MCF 10A (cell line): ENCODE results near the gene SLC8A2. TPM values are rescaled to one million over a fixed set of nuclear protein-coding genes. Genes with fewer than 3 reads are reported as not detected.

Experiments used
- BruUV-seq: library from RNA; stranded (reverse); fragments of 400-500 nt; replicated peaks from 2 replicates; lab custom pipeline; 2021; lab: Mats Ljungman, UMichigan
- CTCF ChIA-PET: fragments of 300-600 bp; sonication (Branson Sonifier 250); formaldehyde crosslinking; extraction: SDS; loops from one replicate; lab custom pipeline; 2021; ENCODE audit warnings: antibody characterized with exemption, inconsistent platforms; lab: Yijun Ruan, JAX
- POLR2A ChIA-PET: fragments of 300-600, 350-650 bp; sonication (Branson Sonifier 250); formaldehyde crosslinking; extraction: SDS; loops from one replicate; lab custom pipeline; 2020; ENCODE audit warnings: antibody characterized with exemption, inconsistent platforms; lab: Yijun Ruan, JAX
- DNase-seq: peaks from one replicate; pipeline ENCODE4 v3.0.0-alpha.2; 2018; ENCODE audit not compliant: unreplicated experiment
- H3K27ac Mint-ChIP-seq: one replicate; pipeline ENCODE4 v1.8.0; 2022; ENCODE audit warnings: mild to moderate bottlenecking, low read depth, mixed read lengths; ENCODE audit not compliant: unreplicated experiment
- H3K27me3 Mint-ChIP-seq: one replicate; pipeline ENCODE4 v1.8.0; 2022; ENCODE audit warnings: mixed read lengths; ENCODE audit not compliant: insufficient read depth, unreplicated experiment
- H3K36me3 Mint-ChIP-seq: one replicate; pipeline ENCODE4 v1.8.0; 2022; ENCODE audit warnings: mild to moderate bottlenecking, moderate library complexity, mixed read lengths; ENCODE audit not compliant: insufficient read depth, unreplicated experiment
- H3K4me1 Mint-ChIP-seq: one replicate; pipeline ENCODE4 v1.8.0; 2022; ENCODE audit warnings: mixed read lengths; ENCODE audit not compliant: insufficient read depth, unreplicated experiment
- H3K4me3 Mint-ChIP-seq: one replicate; pipeline ENCODE4 v1.8.0; 2022; ENCODE audit warnings: mild to moderate bottlenecking, moderate library complexity, mixed read lengths; ENCODE audit not compliant: unreplicated experiment
- H3K9me3 Mint-ChIP-seq: one replicate; pipeline ENCODE4 v1.8.0; 2022; ENCODE audit warnings: mixed read lengths; ENCODE audit not compliant: unreplicated experiment
- intact Hi-C: fragments of 100-400 bp; cut with micrococcal nuclease; formaldehyde crosslinking; loops from 2 replicates; pipeline ENCODE4 v1.14.1; 2022
- total RNA-seq: library from RNA; stranded (reverse); gene quantifications from 2 replicates; pipeline ENCODE4 v1.2.3, GENCODE V29; 2022
- TF ChIP-seq, protein P1 (sequence below): fragments of 200-600 bp; IDR thresholded peaks from one replicate; pipeline ENCODE4 v1.8.0; 2022; ENCODE audit warnings: antibody characterized with exemption, mild to moderate bottlenecking; ENCODE audit not compliant: unreplicated experiment

Gene SLC8A2
- total RNA-seq, 1 experiment from 2014 or later, result not detected

DNA sequence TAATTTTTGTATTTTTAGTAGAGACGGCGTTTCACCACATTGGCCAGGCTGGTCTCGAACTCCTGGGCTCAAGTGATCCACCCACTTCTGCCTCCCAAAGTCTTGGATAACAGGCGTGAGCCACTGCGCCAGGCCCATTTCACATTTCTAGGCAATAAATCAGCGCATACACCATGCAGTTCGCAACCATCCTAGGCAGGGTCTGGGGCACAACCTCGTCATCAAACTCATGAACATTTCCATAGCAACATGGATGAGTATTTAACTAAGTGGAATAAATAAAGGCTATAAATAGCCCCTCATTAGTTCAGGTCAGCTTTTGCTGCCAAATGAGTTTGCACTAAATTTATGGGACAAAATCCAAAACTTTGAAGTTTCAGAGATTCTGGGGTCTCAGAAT, 60.6 kb downstream of the SLC8A2 start:
- Mint-ChIP-seq H3K9me3 (no peaks in the 10 kb centered on the region), H3K4me3 (no peak overlapping the region), H3K27me3 (peaks cover 28% of the 10 kb centered on the region), H3K36me3 (no peaks in the 10 kb centered on the region), H3K27ac (no peak overlapping the region), H3K4me1 (peaks cover 5% of the 10 kb centered on the region)
- TF ChIP-seq, protein P1, sequence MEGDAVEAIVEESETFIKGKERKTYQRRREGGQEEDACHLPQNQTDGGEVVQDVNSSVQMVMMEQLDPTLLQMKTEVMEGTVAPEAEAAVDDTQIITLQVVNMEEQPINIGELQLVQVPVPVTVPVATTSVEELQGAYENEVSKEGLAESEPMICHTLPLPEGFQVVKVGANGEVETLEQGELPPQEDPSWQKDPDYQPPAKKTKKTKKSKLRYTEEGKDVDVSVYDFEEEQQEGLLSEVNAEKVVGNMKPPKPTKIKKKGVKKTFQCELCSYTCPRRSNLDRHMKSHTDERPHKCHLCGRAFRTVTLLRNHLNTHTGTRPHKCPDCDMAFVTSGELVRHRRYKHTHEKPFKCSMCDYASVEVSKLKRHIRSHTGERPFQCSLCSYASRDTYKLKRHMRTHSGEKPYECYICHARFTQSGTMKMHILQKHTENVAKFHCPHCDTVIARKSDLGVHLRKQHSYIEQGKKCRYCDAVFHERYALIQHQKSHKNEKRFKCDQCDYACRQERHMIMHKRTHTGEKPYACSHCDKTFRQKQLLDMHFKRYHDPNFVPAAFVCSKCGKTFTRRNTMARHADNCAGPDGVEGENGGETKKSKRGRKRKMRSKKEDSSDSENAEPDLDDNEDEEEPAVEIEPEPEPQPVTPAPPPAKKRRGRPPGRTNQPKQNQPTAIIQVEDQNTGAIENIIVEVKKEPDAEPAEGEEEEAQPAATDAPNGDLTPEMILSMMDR, result no peak
- ChIA-PET POLR2A (no interaction called here), CTCF (interaction anchor here (0.6 to 1.1 kb wide), 2 partner anchors 18 to 20 kb away, joined by 3 to 4 read pairs; no protein-coding TSS in a partner anchor)
- intact Hi-C loops, result no loop called here
- no TSS peak for BruUV-seq
- no peak for DNase-seq

DNA sequence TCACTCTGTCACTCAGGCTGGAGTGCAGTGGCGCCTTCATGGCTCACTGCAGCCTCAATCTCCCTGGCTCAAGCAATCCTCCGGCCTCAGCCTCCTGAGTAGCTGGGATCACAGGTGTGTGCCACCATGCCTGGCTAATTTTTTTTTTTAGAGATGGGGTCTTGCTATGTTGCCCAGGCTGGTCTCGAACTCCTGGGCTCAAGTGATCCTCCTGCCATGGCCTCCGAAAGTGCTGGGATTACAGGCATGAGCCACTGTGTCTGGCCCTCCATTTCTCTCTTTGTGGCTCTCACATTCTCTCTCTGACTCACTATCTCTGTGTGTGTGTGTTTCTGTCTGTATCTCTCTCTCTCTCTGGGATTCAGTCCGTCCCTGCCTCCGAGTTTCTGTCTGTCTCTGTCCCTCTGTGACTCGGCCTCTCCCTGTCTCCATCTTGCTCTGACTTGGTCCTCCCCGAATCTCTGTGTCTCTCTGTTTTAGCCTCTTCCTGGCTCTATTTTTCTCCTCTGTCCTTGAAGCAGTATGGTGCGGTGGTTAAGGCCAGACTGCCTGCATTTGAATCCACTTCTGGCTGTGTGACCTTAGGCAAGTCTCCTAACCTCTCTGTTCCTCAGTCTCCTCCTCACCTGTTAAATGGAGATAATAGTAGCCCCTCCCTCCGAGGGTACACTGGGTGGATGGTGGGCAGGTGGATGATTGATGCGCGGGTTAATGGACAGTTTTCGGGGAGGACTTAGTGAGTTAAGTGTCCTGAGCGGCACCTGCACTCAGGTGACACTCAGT, 63.3 kb downstream of the SLC8A2 start:
- H3K4me3 Mint-ChIP-seq, result no peak overlapping the region
- POLR2A ChIA-PET, result no interaction called here
- H3K9me3 Mint-ChIP-seq, result no peaks in the 10 kb centered on the region
- intact Hi-C loops, result no loop called here
- TF ChIP-seq, protein P1, result no peak
- no peaks in the 10 kb centered on the region for H3K36me3 Mint-ChIP-seq
- H3K27ac Mint-ChIP-seq, result no peak overlapping the region
- DNase-seq, result no peak
- no peaks in the 10 kb centered on the region for H3K4me1 Mint-ChIP-seq
- BruUV-seq, result no TSS peak
- CTCF ChIA-PET, result no interaction called here
- peaks cover 43% of the 10 kb centered on the region for H3K27me3 Mint-ChIP-seq

DNA sequence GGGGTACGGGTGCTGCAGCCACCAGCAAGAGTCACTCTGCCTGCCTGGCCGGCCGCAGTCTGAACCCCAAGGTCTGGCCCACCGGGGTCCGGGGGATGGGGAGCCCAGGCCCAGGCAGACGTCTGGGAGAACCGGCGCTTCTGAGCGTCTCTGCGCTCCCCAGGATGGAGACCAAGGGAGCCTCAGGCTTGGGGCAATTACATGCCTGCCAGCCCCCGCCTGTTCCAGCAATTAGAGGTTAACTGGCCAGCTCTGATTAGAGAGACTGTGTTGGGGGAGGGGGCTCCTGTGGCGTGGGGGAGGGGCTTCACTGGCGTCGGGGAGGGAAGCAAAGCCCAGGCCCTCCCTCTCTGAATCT, 64.3 kb downstream of the SLC8A2 start:
- Mint-ChIP-seq H3K9me3 (no peaks in the 10 kb centered on the region), H3K4me1 (no peaks in the 10 kb centered on the region), H3K36me3 (no peaks in the 10 kb centered on the region), H3K4me3 (no peak overlapping the region), H3K27me3 (peaks cover 47% of the 10 kb centered on the region), H3K27ac (no peak overlapping the region)
- CTCF ChIA-PET, result interaction anchor here (0.6 kb wide), 1 partner anchor 878 kb away, joined by 3 read pairs; no protein-coding TSS in a partner anchor
- intact Hi-C loops, result no loop called here
- POLR2A ChIA-PET, result no interaction called here
- TF ChIP-seq, protein P1, result no peak
- no peak for DNase-seq
- no TSS peak for BruUV-seq

DNA sequence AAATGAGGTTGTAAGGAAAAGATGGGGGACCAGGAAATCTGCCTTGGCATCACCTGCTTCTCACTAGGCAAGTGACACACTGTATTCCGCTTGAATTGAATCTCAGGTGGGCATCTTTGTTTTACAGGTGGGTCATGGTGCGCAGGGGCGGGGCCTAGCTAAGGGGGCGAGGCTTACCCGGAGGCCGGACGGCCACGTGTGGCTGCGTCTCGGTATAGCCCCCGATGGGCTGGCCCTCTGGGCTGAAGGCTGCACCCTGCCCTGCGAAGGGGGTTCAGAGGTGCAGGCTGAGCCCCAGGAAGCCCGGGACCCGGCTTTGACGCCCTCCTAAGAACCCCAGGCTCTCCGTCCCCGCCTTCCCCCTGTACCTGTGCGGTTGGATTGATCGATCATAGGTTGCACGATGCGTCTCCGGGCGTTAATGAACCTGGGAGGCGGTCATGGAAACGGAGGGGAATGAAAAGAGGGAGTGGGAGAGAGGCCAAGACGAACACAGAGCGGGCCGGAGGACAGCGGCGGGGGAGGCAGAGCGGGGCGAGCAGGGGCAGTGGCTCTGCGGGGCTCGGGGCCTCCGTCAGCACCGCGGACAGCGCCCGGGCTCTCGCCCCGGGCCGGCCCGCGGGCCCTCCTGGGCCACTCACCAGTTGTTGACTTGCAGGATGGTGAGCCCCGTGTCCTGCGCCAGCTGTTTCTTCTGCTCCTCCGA, 64.8 kb downstream of the SLC8A2 start:
- CTCF ChIA-PET, result interaction anchor here (0.6 kb wide), 1 partner anchor 878 kb away, joined by 3 read pairs; no protein-coding TSS in a partner anchor
- peaks cover 47% of the 10 kb centered on the region for H3K27me3 Mint-ChIP-seq

More for the DNA sequence above, 64.8 kb downstream of the SLC8A2 start:
- no peak overlapping the region for H3K27ac Mint-ChIP-seq
- no peak overlapping the region for H3K4me3 Mint-ChIP-seq
- BruUV-seq, result no TSS peak
- no peaks in the 10 kb centered on the region for H3K36me3 Mint-ChIP-seq
- POLR2A ChIA-PET, result no interaction called here
- TF ChIP-seq, protein P1, result no peak
- no peak for DNase-seq
- intact Hi-C loops, result no loop called here
- H3K4me1 Mint-ChIP-seq, result no peaks in the 10 kb centered on the region
- no peaks in the 10 kb centered on the region for H3K9me3 Mint-ChIP-seq
